IMR-90 (cell line): Measurements from ENCODE around the gene EBLN1. TPM values are rescaled to one million over a fixed set of nuclear protein-coding genes. Genes with fewer than 3 reads are reported as not detected.

Experiments
- ATAC-seq: fragments of 200-7000 bp; cut with Tn5 transposase; 2 replicates; pipeline ENCODE4 v1.9.1; 2020; ENCODE audit warnings: low read depth, mild to moderate bottlenecking, moderate library complexity
- BruUV-seq: library from RNA; stranded (reverse); fragments of 400-500 nt; replicated peaks from 2 replicates; lab custom pipeline; 2021; lab: Mats Ljungman, UMichigan
- CTCF ChIA-PET: fragments of 300-600 bp; formaldehyde crosslinking; extraction: SDS; loops from one replicate; lab custom pipeline; 2021; ENCODE audit warnings: antibody characterized with exemption; lab: Yijun Ruan, JAX
- POLR2A ChIA-PET: fragments of 300-600 bp; sonication (Branson Sonifier 250); formaldehyde crosslinking; loops from one replicate; lab custom pipeline; 2022; ENCODE audit warnings: antibody characterized with exemption; ENCODE audit not compliant: unreplicated experiment; lab: Charles Lee
- DNase-seq: peaks from one replicate; pipeline ENCODE4 v3.0.0; 2013
- H2AFZ ChIP-seq: replicated peaks from 2 replicates; pipeline ENCODE3; 2013; ENCODE audit warnings: low read length, mild to moderate bottlenecking; ENCODE audit not compliant: poor library complexity
- H2AK5ac ChIP-seq: 2 replicates; pipeline ENCODE4 v1.6.1; 2013; ENCODE audit warnings: low read depth, low read length, inconsistent platforms
- H2AK9ac ChIP-seq: replicated peaks from 2 replicates; pipeline ENCODE3; 2013; ENCODE audit warnings: mild to moderate bottlenecking, low read depth, low read length, moderate library complexity; ENCODE audit not compliant: poor library complexity
- H2BK120ac ChIP-seq: 2 replicates; pipeline ENCODE4 v1.6.1; 2013; ENCODE audit warnings: low read depth, low read length, inconsistent platforms
- H2BK15ac ChIP-seq: 3 replicates; pipeline ENCODE4 v1.6.1; 2013; ENCODE audit warnings: low read depth, low read length, inconsistent platforms
- H2BK20ac ChIP-seq: 2 replicates; pipeline ENCODE4 v1.6.1; 2013; ENCODE audit warnings: low read depth, mild to moderate bottlenecking, inconsistent platforms, low read length, moderate library complexity
- H2BK5ac ChIP-seq: 2 replicates; pipeline ENCODE4 v1.6.1; 2013; ENCODE audit warnings: mild to moderate bottlenecking, low read depth, low read length, inconsistent platforms; ENCODE audit not compliant: poor library complexity, severe bottlenecking
- H3K14ac ChIP-seq: replicated peaks from 2 replicates; pipeline ENCODE4 v1.6.1; 2013; ENCODE audit warnings: low read depth, low read length, inconsistent platforms
- H3K18ac ChIP-seq: 2 replicates; pipeline ENCODE4 v1.6.1; 2013; ENCODE audit warnings: low read depth, low read length, control low read depth
- H3K23ac ChIP-seq: 2 replicates; pipeline ENCODE4 v1.6.1; 2013; ENCODE audit warnings: low read depth, low read length, inconsistent platforms
- H3K27ac ChIP-seq: 2 replicates; pipeline ENCODE4 v1.5.1; 2013; ENCODE audit warnings: mild to moderate bottlenecking, control low read depth, low read length; ENCODE audit not compliant: insufficient read depth
- H3K27me3 ChIP-seq: 2 replicates; pipeline ENCODE4 v1.6.1; 2013; ENCODE audit warnings: low read length; ENCODE audit not compliant: control insufficient read depth, insufficient read depth
- H3K36me3 ChIP-seq: 2 replicates; pipeline ENCODE4 v1.6.1; 2013; ENCODE audit warnings: low read length, mixed read lengths; ENCODE audit not compliant: control insufficient read depth, insufficient read depth
- H3K4ac ChIP-seq: 2 replicates; pipeline ENCODE4 v1.6.1; 2013; ENCODE audit warnings: low read depth, low read length, inconsistent platforms
- H3K4me1 ChIP-seq: 2 replicates; pipeline ENCODE4 v1.6.1; 2013; ENCODE audit warnings: low read length, mixed read lengths; ENCODE audit not compliant: control insufficient read depth, insufficient read depth
- H3K4me2 ChIP-seq: 2 replicates; pipeline ENCODE4 v1.6.1; 2013; ENCODE audit warnings: low read depth, mild to moderate bottlenecking, control low read depth, low read length, moderate library complexity
- H3K4me3 ChIP-seq: 2 replicates; pipeline ENCODE4 v1.5.1; 2013; ENCODE audit warnings: low read depth, mild to moderate bottlenecking, control low read depth, low read length, moderate library complexity; ENCODE audit not compliant: insufficient read depth
- H3K56ac ChIP-seq: 2 replicates; pipeline ENCODE4 v1.6.1; 2013; ENCODE audit warnings: low read length, inconsistent platforms; ENCODE audit not compliant: insufficient read depth; ENCODE audit errors: extremely low read depth
- H3K79me1 ChIP-seq, 2 experiments: 2 replicates each; pipeline ENCODE4 v1.6.1; 2013; ENCODE audit warnings: low read length in 2 of 2, inconsistent platforms in 1 of 2, low read depth in 1 of 2
- H3K9ac ChIP-seq: 2 replicates; pipeline ENCODE4 v1.6.1; 2013; ENCODE audit warnings: low read depth, low read length, control low read depth
- H3K9me1 ChIP-seq: 2 replicates; pipeline ENCODE4 v1.6.1; 2013; ENCODE audit warnings: low read length, inconsistent platforms; ENCODE audit not compliant: insufficient read depth
- H3K9me3 ChIP-seq: 2 replicates; pipeline ENCODE4 v1.6.1; 2013; ENCODE audit warnings: low read length; ENCODE audit not compliant: control insufficient read depth, insufficient read depth
- H4K20me1 ChIP-seq: 2 replicates; pipeline ENCODE4 v1.6.1; 2013; ENCODE audit warnings: low read length, inconsistent platforms; ENCODE audit not compliant: insufficient read depth
- H4K5ac ChIP-seq: 2 replicates; pipeline ENCODE4 v1.6.1; 2013; ENCODE audit warnings: mild to moderate bottlenecking, low read depth, low read length, control low read depth
- H4K8ac ChIP-seq, 2 experiments: 2 replicates each; pipeline ENCODE4 v1.6.1; 2013; ENCODE audit warnings: low read depth in 2 of 2, low read length in 2 of 2, control low read depth in 1 of 2, inconsistent platforms in 1 of 2
- H4K91ac ChIP-seq: 2 replicates; pipeline ENCODE4 v1.6.1; 2013; ENCODE audit warnings: low read depth, low read length, inconsistent platforms; ENCODE audit not compliant: insufficient read depth
- BHLHE40 ChIP-seq: fragments of 150-350 bp; IDR thresholded peaks from 2 replicates; pipeline ENCODE4 v1.6.1; 2016; ENCODE audit warnings: mild to moderate bottlenecking, low read depth, low read length
- CEBPB ChIP-seq: IDR thresholded peaks from 2 replicates; pipeline ENCODE4 v1.6.1; 2012; ENCODE audit warnings: low read depth, low read length, improper control_type of control experiment
- CHD1 ChIP-seq: IDR thresholded peaks from 2 replicates; pipeline ENCODE4 v1.6.1; 2012; ENCODE audit warnings: low read depth, low read length, improper control_type of control experiment
- CTCF ChIP-seq: conservative IDR thresholded peaks from 2 replicates; pipeline ENCODE4 v1.5.1; 2012; ENCODE audit warnings: mild to moderate bottlenecking, low read depth, low read length, improper control_type of control experiment
- ELK1 ChIP-seq: fragments of 150-350 bp; IDR thresholded peaks from 2 replicates; pipeline ENCODE4 v1.6.1; 2016; ENCODE audit warnings: low read depth, mild to moderate bottlenecking, low read length, moderate library complexity, borderline replicate concordance
- FOS ChIP-seq: fragments of 150-350 bp; IDR thresholded peaks from 2 replicates; pipeline ENCODE4 v1.6.1; 2016; ENCODE audit warnings: low read depth, low read length
- MAFK ChIP-seq: IDR thresholded peaks from 2 replicates; pipeline ENCODE4 v1.6.1; 2012; ENCODE audit warnings: low read depth, low read length, improper control_type of control experiment
- MAZ ChIP-seq: IDR thresholded peaks from 2 replicates; pipeline ENCODE4 v1.6.1; 2012; ENCODE audit warnings: low read depth, mild to moderate bottlenecking, low read length, improper control_type of control experiment, moderate library complexity, borderline replicate concordance
- MXI1 ChIP-seq: IDR thresholded peaks from 2 replicates; pipeline ENCODE4 v1.6.1; 2012; ENCODE audit warnings: low read depth, mild to moderate bottlenecking, low read length, moderate library complexity, borderline replicate concordance
- NFE2L2 ChIP-seq: fragments of 150-350 bp; IDR thresholded peaks from 2 replicates; pipeline ENCODE4 v1.6.1; 2016; ENCODE audit warnings: low read depth, mild to moderate bottlenecking, low read length
- POLR2A ChIP-seq: IDR thresholded peaks from 2 replicates; pipeline ENCODE4 v1.6.1; 2012; ENCODE audit warnings: mild to moderate bottlenecking, low read depth, low read length
- RAD21 ChIP-seq: IDR thresholded peaks from 2 replicates; pipeline ENCODE4 v1.6.1; 2012; ENCODE audit warnings: low read length, improper control_type of control experiment
- RCOR1 ChIP-seq: IDR thresholded peaks from 2 replicates; pipeline ENCODE4 v1.6.1; 2012; ENCODE audit warnings: mild to moderate bottlenecking, low read length, improper control_type of control experiment; ENCODE audit not compliant: insufficient replicate concordance
- RFX5 ChIP-seq: IDR thresholded peaks from 2 replicates; pipeline ENCODE4 v1.8.0; 2012; ENCODE audit warnings: low read depth, mild to moderate bottlenecking, low read length, moderate library complexity
- SMC3 ChIP-seq: fragments of 150-350 bp; IDR thresholded peaks from 2 replicates; pipeline ENCODE4 v1.6.1; 2016; ENCODE audit warnings: low read depth, mild to moderate bottlenecking, antibody characterized with exemption, low read length, moderate library complexity
- WGBS, 2 experiments: methylation state at CpG; one replicate each; pipeline versions ENCODE4 v1.1.5 to v1.1.7; 2013; ENCODE audit warnings: missing lambda C conversion rate in 2 of 2; ENCODE audit not compliant: insufficient read length in 1 of 2; ENCODE audit errors: extremely low coverage in 2 of 2; 5-methylcytosine and 5-hydroxymethylcytosine counted together
- dilution Hi-C: fragments of 300-500 bp; cut with HindIII; formaldehyde crosslinking; loops from one replicate; pipeline ENCODE4 v1.14.3; 2018; ENCODE audit warnings: low sequenced_read_pairs; ENCODE audit not compliant: unreplicated experiment
- in situ Hi-C: fragments of 300-500 bp; cut with MboI; formaldehyde crosslinking; loops from 3 replicates; pipeline ENCODE4 v1.14.3; 2019; ENCODE audit warnings: low sequenced_read_pairs, inconsistent platforms, mixed read lengths
- intact Hi-C: fragments of 100-400 bp; cut with micrococcal nuclease; formaldehyde crosslinking; loops from 2 replicates; pipeline ENCODE4 v1.10.0; 2022
- polyA plus RNA-seq, 3 experiments: library from polyadenylated mRNA; depleted of rRNA; stranded (reverse); fragments of >200 nt; gene quantifications; 2 replicates each; pipeline ENCODE4 v1.2.3, GENCODE V29; 2012; ENCODE audit warnings: low replicate concordance in 1 of 3
- total RNA-seq: library from RNA; depleted of rRNA; stranded (reverse); fragments of >200 nt; gene quantifications from 2 replicates; pipeline ENCODE4 v1.2.3, GENCODE V29; 2012
- TF ChIP-seq, protein P1 (sequence below): fragments of 150-350 bp; IDR thresholded peaks from 2 replicates; pipeline ENCODE4 v1.6.1; 2017; ENCODE audit warnings: mild to moderate bottlenecking, antibody characterized with exemption, low read length, low read depth

EBLN1 gene
- total and polyA plus RNA-seq, 2 of the 4 experiments (the other 2 are of a cell fraction): not detected

GRCh38 chr10:22263106-22263505 lies 45.3 kb upstream of the EBLN1 start:
- ATAC-seq (no peak), DNase-seq (no peak)
- Histone ChIP-seq H3K9ac (no peak overlapping the region), H2AFZ (no peak overlapping the region), H3K14ac (no peak overlapping the region), H2BK120ac (no peak overlapping the region), H3K23ac (no peak overlapping the region), H4K8ac (no peak overlapping the region), H3K36me3 (no peaks in the 10 kb centered on the region), H3K56ac (no peak overlapping the region), H3K4me3 (no peak overlapping the region), H4K91ac (no peak overlapping the region), H4K5ac (no peak overlapping the region), H3K4me2 (no peak overlapping the region), H3K79me1 (no peaks in the 10 kb centered on the region), H2AK9ac (no peak overlapping the region), H3K18ac (no peak overlapping the region), H3K9me1 (no peaks in the 10 kb centered on the region), H3K4ac (no peak overlapping the region), H3K4me1 (no peaks in the 10 kb centered on the region), H2AK5ac (no peak overlapping the region), H2BK20ac (no peak overlapping the region), H3K27me3 (peaks cover 5% of the 10 kb centered on the region; the same call in 1 of the 2 replicates), H2BK15ac (no peak overlapping the region), H3K27ac (no peak overlapping the region), H4K20me1 (no peaks in the 10 kb centered on the region), H3K9me3 (no peaks in the 10 kb centered on the region), H2BK5ac (no peak overlapping the region)
- in situ Hi-C loops (no loop called here), intact Hi-C loops (no loop called here), dilution Hi-C loops (no loop called here)
- TF ChIP-seq FOS: no peak
- no peak for TF ChIP-seq RFX5
- no peak for TF ChIP-seq MAZ
- no peak for TF ChIP-seq RCOR1
- TF ChIP-seq CEBPB: no peak
- no peak for TF ChIP-seq CTCF
- TF ChIP-seq MAFK: no peak
- TF ChIP-seq, protein P1, sequence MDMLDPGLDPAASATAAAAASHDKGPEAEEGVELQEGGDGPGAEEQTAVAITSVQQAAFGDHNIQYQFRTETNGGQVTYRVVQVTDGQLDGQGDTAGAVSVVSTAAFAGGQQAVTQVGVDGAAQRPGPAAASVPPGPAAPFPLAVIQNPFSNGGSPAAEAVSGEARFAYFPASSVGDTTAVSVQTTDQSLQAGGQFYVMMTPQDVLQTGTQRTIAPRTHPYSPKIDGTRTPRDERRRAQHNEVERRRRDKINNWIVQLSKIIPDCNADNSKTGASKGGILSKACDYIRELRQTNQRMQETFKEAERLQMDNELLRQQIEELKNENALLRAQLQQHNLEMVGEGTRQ: no peak
- no peak for TF ChIP-seq MXI1
- no peak for TF ChIP-seq RAD21
- TF ChIP-seq ELK1: no peak
- no peak for TF ChIP-seq CHD1
- no peak for TF ChIP-seq POLR2A
- no peak for TF ChIP-seq BHLHE40
- no peak for TF ChIP-seq NFE2L2
- no peak for TF ChIP-seq SMC3
- POLR2A ChIA-PET: interaction anchor here (0.7 kb wide), 1 partner anchor 137 kb away, joined by 8 read pairs; no protein-coding TSS in a partner anchor
- CTCF ChIA-PET: no interaction called here
- no TSS peak for BruUV-seq
- 90% methylated on average over 2 of the region's 2 CpGs; no CpG with 5 or more reads in 1 of the 2 experiments for WGBS, 2 experiments
